NT2/D1 (cell line): ENCODE data around the gene URB2.

Source experiments
- DNase-seq: peaks from one replicate; pipeline ENCODE4 v3.0.0-alpha.2; 2011; ENCODE audit warnings: low read depth, low spot score
- H3K27me3 ChIP-seq: 2 replicates; pipeline ENCODE4 v1.6.0; 2011; ENCODE audit warnings: mild to moderate bottlenecking; ENCODE audit not compliant: insufficient read length, insufficient read depth
- H3K36me3 ChIP-seq: 2 replicates; pipeline ENCODE4 v1.6.1; 2011; ENCODE audit warnings: mild to moderate bottlenecking, low read length, mixed read lengths; ENCODE audit not compliant: insufficient read depth, insufficient read length
- H3K4me1 ChIP-seq: 2 replicates; pipeline ENCODE4 v1.5.1; 2011; ENCODE audit not compliant: insufficient read depth, insufficient read length
- H3K4me3 ChIP-seq: 2 replicates; pipeline ENCODE4 v1.5.1; 2011; ENCODE audit warnings: low read depth; ENCODE audit not compliant: insufficient read length
- H3K9ac ChIP-seq: 2 replicates; pipeline ENCODE4 v1.6.0; 2011; ENCODE audit warnings: low read depth; ENCODE audit not compliant: insufficient read length
- H3K9me3 ChIP-seq: 2 replicates; pipeline ENCODE4 v1.5.1; 2011; ENCODE audit warnings: mild to moderate bottlenecking, low read length; ENCODE audit not compliant: insufficient read depth
- SUZ12 ChIP-seq: IDR thresholded peaks from 2 replicates; pipeline ENCODE4 v1.6.1; 2011; ENCODE audit not compliant: insufficient read length, insufficient read depth; ENCODE audit errors: extremely low read depth
- YY1 ChIP-seq: IDR thresholded peaks from 2 replicates; pipeline ENCODE4 v1.6.1; 2011; ENCODE audit not compliant: insufficient read length, insufficient read depth
- ZNF274 ChIP-seq: IDR thresholded peaks from 2 replicates; pipeline ENCODE4 v1.6.1; 2011; ENCODE audit warnings: mild to moderate bottlenecking, low read depth, low read length

The URB2 gene

GRCh38 chr1:229672246-229672645 is 46.2 kb downstream of the URB2 start:
- Histone ChIP-seq H3K9ac (no peak overlapping the region), H3K9me3 (no peaks in the 10 kb centered on the region), H3K4me3 (no peak overlapping the region), H3K36me3 (no peaks in the 10 kb centered on the region), H3K4me1 (no peaks in the 10 kb centered on the region), H3K27me3 (no peaks in the 10 kb centered on the region)
- no peak for TF ChIP-seq SUZ12
- no peak for TF ChIP-seq ZNF274
- TF ChIP-seq YY1: no peak
- DNase-seq: no peak

GRCh38 chr1:229674042-229674441 is 48.0 kb downstream of the URB2 start:
- Histone ChIP-seq H3K9ac (no peak overlapping the region), H3K36me3 (no peaks in the 10 kb centered on the region), H3K4me1 (no peaks in the 10 kb centered on the region), H3K9me3 (no peaks in the 10 kb centered on the region), H3K4me3 (no peak overlapping the region), H3K27me3 (no peaks in the 10 kb centered on the region)
- TF ChIP-seq ZNF274 (no peak), SUZ12 (no peak), YY1 (no peak)
- no peak for DNase-seq

GRCh38 chr1:229675396-229675795 is 49.3 kb downstream of the URB2 start:
- no peak overlapping the region for H3K9ac ChIP-seq
- no peaks in the 10 kb centered on the region for H3K4me1 ChIP-seq
- H3K4me3 ChIP-seq: no peak overlapping the region
- no peak for TF ChIP-seq YY1
- TF ChIP-seq ZNF274: no peak
- TF ChIP-seq SUZ12: no peak
- H3K36me3 ChIP-seq: no peaks in the 10 kb centered on the region
- H3K27me3 ChIP-seq: no peaks in the 10 kb centered on the region
- H3K9me3 ChIP-seq: no peaks in the 10 kb centered on the region
- no peak for DNase-seq

- Histone ChIP-seq H3K27me3 (no peaks in the 10 kb centered on the region), H3K9ac (no peak overlapping the region)
These were observed 59.1 kb downstream of the URB2 start for GRCh38 chr1:229685149-229685548.

GRCh38 chr1:229689273-229689672 is 63.2 kb downstream of the URB2 start:
- Histone ChIP-seq H3K4me3 (no peak overlapping the region), H3K36me3 (no peaks in the 10 kb centered on the region), H3K27me3 (no peaks in the 10 kb centered on the region), H3K9ac (no peak overlapping the region), H3K9me3 (peaks cover 18% of the 10 kb centered on the region), H3K4me1 (peaks cover 7% of the 10 kb centered on the region)
- TF ChIP-seq YY1: no peak
- no peak for TF ChIP-seq SUZ12
- DNase-seq: no peak

More at GRCh38 chr1:229685149-229685548, 59.1 kb downstream of the URB2 start:
- Histone ChIP-seq H3K36me3 (no peaks in the 10 kb centered on the region), H3K4me1 (peaks cover 2% of the 10 kb centered on the region), H3K4me3 (no peak overlapping the region), H3K9me3 (peaks cover 23% of the 10 kb centered on the region)
- TF ChIP-seq YY1: no peak
- TF ChIP-seq SUZ12: no peak
- TF ChIP-seq ZNF274: no peak
- no peak for DNase-seq

DNA sequence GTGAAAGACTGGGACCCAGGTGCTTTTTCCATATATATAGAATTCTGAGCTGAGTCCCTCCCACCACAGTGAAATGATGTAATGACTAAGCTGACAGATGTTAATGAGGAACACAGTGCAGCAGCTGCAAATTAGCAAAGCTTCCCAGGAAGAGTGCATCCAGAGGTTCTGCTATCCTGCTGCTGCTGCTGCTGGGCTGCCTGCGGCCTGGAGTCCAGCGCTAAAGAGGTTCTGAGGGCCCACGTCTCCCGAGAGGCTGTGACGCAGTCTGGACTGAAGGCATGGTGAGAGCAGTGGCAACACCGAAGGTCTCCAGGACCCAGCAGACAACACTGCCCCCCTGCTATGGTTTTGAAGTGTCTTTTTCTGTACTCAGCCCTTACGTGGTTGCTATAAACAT is 63.9 kb downstream of the URB2 start:
- Histone ChIP-seq H3K36me3 (no peaks in the 10 kb centered on the region), H3K9me3 (peaks cover 11% of the 10 kb centered on the region), H3K4me3 (no peak overlapping the region), H3K9ac (no peak overlapping the region), H3K27me3 (no peaks in the 10 kb centered on the region), H3K4me1 (peaks cover 7% of the 10 kb centered on the region)
- TF ChIP-seq SUZ12 (no peak), YY1 (no peak), ZNF274 (no peak)
- DNase-seq: no peak

DNA sequence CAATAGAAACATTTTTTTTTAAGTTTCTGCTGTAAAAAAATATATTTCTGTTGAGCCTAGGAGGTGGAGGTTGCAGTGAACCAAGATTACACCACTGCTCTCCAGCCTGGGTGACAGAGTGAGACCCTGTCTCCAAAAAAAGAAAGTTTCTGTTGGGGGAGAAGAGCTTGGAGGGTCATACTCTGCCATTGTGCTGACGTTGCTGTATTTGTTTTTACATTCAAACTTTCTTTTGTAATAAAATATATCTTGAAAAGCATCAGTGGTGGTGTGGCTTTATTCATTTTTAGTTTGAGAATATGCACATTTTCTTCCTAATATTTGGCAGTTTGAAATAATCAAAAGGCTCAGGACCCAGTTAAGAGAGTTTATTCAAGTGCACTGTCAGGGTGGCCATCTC is 64.6 kb downstream of the URB2 start:
- Histone ChIP-seq H3K36me3 (no peaks in the 10 kb centered on the region), H3K9ac (no peak overlapping the region), H3K9me3 (peaks cover 4% of the 10 kb centered on the region), H3K27me3 (no peaks in the 10 kb centered on the region), H3K4me3 (no peak overlapping the region), H3K4me1 (peaks cover 10% of the 10 kb centered on the region)
- DNase-seq: no peak
- TF ChIP-seq ZNF274 (no peak), SUZ12 (no peak), YY1 (no peak)

DNA sequence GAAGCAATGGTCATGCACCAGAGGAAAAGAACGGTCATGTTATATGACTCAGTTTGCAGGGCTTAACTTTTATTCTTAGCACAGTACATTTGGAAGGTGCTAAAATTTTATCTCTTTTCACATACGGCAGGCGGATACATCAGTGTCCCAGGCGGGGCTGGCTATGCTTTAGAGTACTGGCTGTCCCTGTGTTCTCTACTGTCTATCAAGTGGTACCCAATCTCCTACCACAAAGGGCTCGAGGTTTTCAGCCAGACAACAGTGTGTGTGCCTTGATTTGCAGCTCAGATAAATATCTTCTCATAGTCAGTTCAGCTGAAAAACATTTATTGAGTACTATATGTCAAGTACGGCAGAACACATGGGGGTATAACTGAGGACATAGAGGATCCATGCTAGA is 65.3 kb downstream of the URB2 start:
- Histone ChIP-seq H3K27me3 (no peaks in the 10 kb centered on the region), H3K4me1 (peaks cover 14% of the 10 kb centered on the region), H3K9me3 (no peaks in the 10 kb centered on the region), H3K9ac (no peak overlapping the region), H3K36me3 (no peaks in the 10 kb centered on the region), H3K4me3 (no peak overlapping the region)
- DNase-seq: no peak
- TF ChIP-seq ZNF274: no peak
- no peak for TF ChIP-seq YY1
- no peak for TF ChIP-seq SUZ12
